ENCODE results near the gene MAPK12. TPM values are rescaled to one million over a fixed set of nuclear protein-coding genes. Genes with fewer than 3 reads are reported as not detected.

Gene MAPK12
- total and polyA plus RNA-seq, 10 of the 15 experiments (the other 5 are each of a cell fraction or from before 2014, with no cell fraction given) = 1.1 to 38.9 (median 16.3) TPM

- TF ChIP-seq E2F4 (IDR thresholded peaks at IDR 0.05; ENCODE audit: low read depth, low read length) = no peak
- TF ChIP-seq RCOR1 (conservative IDR thresholded peaks at IDR 0.05; ENCODE audit: low read depth, low read length) = no peak
- no peak for TF ChIP-seq RFX5 (IDR thresholded peaks at IDR 0.05; ENCODE audit: low read depth, low read length)
- no peak for TF ChIP-seq POLR2A (IDR thresholded peaks at IDR 0.05; ENCODE audit: low read depth, low read length)
- TF ChIP-seq TARDBP (IDR thresholded peaks at IDR 0.05; ENCODE audit: borderline replicate concordance) = no peak
- no peak for TF ChIP-seq EGR1 (IDR thresholded peaks at IDR 0.05; ENCODE audit: borderline replicate concordance in 1 of 2, low read depth in 2 of 2, low read length in 2 of 2)
These were observed 48.2 kb downstream of the MAPK12 start (continued) for GRCh38 chr22:50213263-50213662.

- ATAC-seq (no peak), DNase-seq (ENCODE audit: low read depth, low spot score) (no peak), FAIRE-seq (no peak)
- in situ Hi-C loops (cut with MboI) = loop anchor here (5.0 kb wide), 1 partner anchor 64 kb away; no protein-coding TSS in a partner anchor
- no peak for TF ChIP-seq ATF7 (IDR thresholded peaks at IDR 0.05; ENCODE audit: low read depth)
- TF ChIP-seq HCFC1 (IDR thresholded peaks at IDR 0.05; ENCODE audit: low read length) = no peak
- TF ChIP-seq YBX1 (IDR thresholded peaks at IDR 0.05) = no peak
- TF ChIP-seq SREBF1 (IDR thresholded peaks at IDR 0.05; ENCODE audit: low read length) = no peak
- TF ChIP-seq MTA3 (IDR thresholded peaks at IDR 0.05; ENCODE audit: borderline replicate concordance, low read length) = no peak
- no peak for TF ChIP-seq SMAD1 (IDR thresholded peaks at IDR 0.05; ENCODE audit: low read depth, partially characterized antibody)
- no peak for TF ChIP-seq CREM (IDR thresholded peaks at IDR 0.05; ENCODE audit: low read depth)
- no peak for TF ChIP-seq YY1 (IDR thresholded peaks at IDR 0.05; ENCODE audit: low read depth, low read length)
- TF ChIP-seq SUPT20H (IDR thresholded peaks at IDR 0.05; ENCODE audit: borderline replicate concordance, control insufficient read depth, low read depth, low read length) = no peak
- no peak for TF ChIP-seq CBX5 (IDR thresholded peaks at IDR 0.05; ENCODE audit: low read depth)
- no peak for TF ChIP-seq ETV6 (conservative IDR thresholded peaks at IDR 0.05 in 1 of 2, IDR thresholded peaks at IDR 0.05 in 1 of 2; ENCODE audit: borderline replicate concordance in 1 of 2, low read depth in 1 of 2)
- Histone ChIP-seq H3K9me3 (replicated peaks; ENCODE audit: control insufficient read depth, insufficient read depth, low read length) (no peaks in the 10 kb centered on the region), H3K36me3 (ENCODE audit: control insufficient read depth in 2 of 2, insufficient read depth in 2 of 2, low read length in 1 of 2) (peaks cover 11 to 27% of the 10 kb centered on the region in 2 experiments; a peak in 3 of 4 replicates), H4K20me1 (ENCODE audit: control insufficient read depth, insufficient read depth) (no peaks in the 10 kb centered on the region; the same call in 1 of the 2 replicates), H2AFZ (ENCODE audit: control insufficient read depth, low read depth, low read length) (no peak overlapping the region), H3K4me3 (no peak overlapping the region), H3K4me2 (ENCODE audit: control insufficient read depth, insufficient read depth) (no peak overlapping the region), H3K27me3 (replicated peaks in 1 of 2; ENCODE audit: control insufficient read depth in 2 of 2, insufficient read depth in 2 of 2, low read length in 1 of 2) (no peaks in the 10 kb centered on the region), H3K27ac (ENCODE audit: control insufficient read depth, insufficient read depth) (no peak overlapping the region), H3K9ac (ENCODE audit: control insufficient read depth, insufficient read depth, low read length) (no peak overlapping the region), H3K79me2 (ENCODE audit: control insufficient read depth, insufficient read depth, low read length) (no peaks in the 10 kb centered on the region; the same call in 1 of the 2 replicates), H3K4me1 (ENCODE audit: control insufficient read depth, insufficient read depth, low read length) (no peaks in the 10 kb centered on the region)
- ChIA-PET CTCF (interaction anchor here (0.7 to 4.0 kb wide), 6 partner anchors 46 to 444 kb away, joined by 3 to 15 read pairs (median 4); no protein-coding TSS in a partner anchor), POLR2A (interaction anchor here (0.5 to 0.6 kb wide), 2 partner anchors 54 to 454 kb away, joined by 4 to 6 read pairs; no protein-coding TSS in a partner anchor), RAD21 (ENCODE audit: unreplicated experiment) (no interaction called here), SMC1A (ENCODE audit: uncharacterized antibody, unreplicated experiment) (interaction anchor here (0.7 kb wide), 1 partner anchor 131 kb away, joined by 3 read pairs; no protein-coding TSS in a partner anchor)
- intact Hi-C loops (cut with micrococcal nuclease; ENCODE audit: unreplicated experiment) = no loop called here
- 88% methylated on average over 14 of the region's 14 CpGs for WGBS (ENCODE audit: insufficient coverage, insufficient replicate concordance, low lambda C conversion rate, missing lambda C conversion rate)
- BruUV-seq (replicated peaks) = no TSS peak
These were observed 50.3 kb downstream of the MAPK12 start for GRCh38 chr22:50211147-50211546.
